HUES48 (cell line): ENCODE results near the gene TAF11L8.
"Not testable (repeated sequence)": the region's sequence is repeated elsewhere in the genome, so short reads cannot be mapped to it uniquely, and the experiment has no call there.

Source experiments
- H3K27ac ChIP-seq: one replicate; pipeline ENCODE4 v1.7.0; 2013; ENCODE audit warnings: low read depth, low read length, inconsistent platforms
- H3K27me3 ChIP-seq: 2 replicates; pipeline ENCODE4 v1.6.1; 2013; ENCODE audit warnings: mild to moderate bottlenecking, low read length; ENCODE audit not compliant: control insufficient read depth, insufficient read depth
- H3K36me3 ChIP-seq: 2 replicates; pipeline ENCODE4 v1.6.1; 2013; ENCODE audit warnings: low read length; ENCODE audit not compliant: control insufficient read depth, insufficient read depth
- H3K4me1 ChIP-seq: 2 replicates; pipeline ENCODE4 v1.6.1; 2013; ENCODE audit warnings: mild to moderate bottlenecking, low read length; ENCODE audit not compliant: control insufficient read depth, insufficient read depth
- H3K4me3 ChIP-seq: 2 replicates; pipeline ENCODE4 v1.5.1; 2013; ENCODE audit warnings: mild to moderate bottlenecking, low read depth, low read length
- H3K9ac ChIP-seq: 2 replicates; pipeline ENCODE4 v1.6.1; 2013; ENCODE audit warnings: mild to moderate bottlenecking, low read depth, low read length, moderate library complexity
- H3K9me3 ChIP-seq: 2 replicates; pipeline ENCODE4 v1.6.1; 2013; ENCODE audit warnings: low read length; ENCODE audit not compliant: control insufficient read depth, insufficient read depth

The TAF11L8 gene

DNA sequence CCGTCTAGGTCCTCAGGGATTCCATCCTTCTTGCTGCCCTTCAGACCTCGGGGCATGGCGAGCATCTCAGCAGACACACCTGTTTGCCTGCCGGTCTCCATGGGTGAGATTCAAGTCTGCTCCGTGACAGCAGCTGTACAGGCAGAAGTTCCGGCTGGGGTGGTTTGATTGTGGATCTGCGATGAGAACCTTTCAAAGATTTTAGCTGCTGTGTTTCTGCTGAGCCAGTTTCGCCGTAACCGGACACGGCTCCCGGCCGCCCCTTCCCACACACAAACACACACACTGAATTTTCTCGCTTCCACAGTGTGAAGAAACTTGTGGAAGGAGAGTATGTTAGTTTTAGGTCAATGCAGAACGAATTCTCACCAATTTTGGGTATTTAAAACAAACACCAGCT lies 7.0 kb upstream of the TAF11L8 start, which contains the start of gene TAF11L10:
TAF11L10 (minus strand) TSS at position 101 of the 400 bp plus-strand sequence.
- not testable (repeated sequence) for H3K4me3 ChIP-seq, H3K27ac ChIP-seq, H3K27me3 ChIP-seq, H3K9ac ChIP-seq, H3K4me1 ChIP-seq, H3K9me3 ChIP-seq, H3K36me3 ChIP-seq

- H3K4me3 ChIP-seq, H3K9me3 ChIP-seq, H3K27me3 ChIP-seq, H3K4me1 ChIP-seq, H3K36me3 ChIP-seq, H3K9ac ChIP-seq, H3K27ac ChIP-seq: not testable (repeated sequence)
Observed at GRCh38 chr5:17594255-17594654, 3.5 kb upstream of the TAF11L8 start, which contains the start of gene TAF11L9. Gene TAF11L9 (minus strand): TSS chr5:17594394.

DNA sequence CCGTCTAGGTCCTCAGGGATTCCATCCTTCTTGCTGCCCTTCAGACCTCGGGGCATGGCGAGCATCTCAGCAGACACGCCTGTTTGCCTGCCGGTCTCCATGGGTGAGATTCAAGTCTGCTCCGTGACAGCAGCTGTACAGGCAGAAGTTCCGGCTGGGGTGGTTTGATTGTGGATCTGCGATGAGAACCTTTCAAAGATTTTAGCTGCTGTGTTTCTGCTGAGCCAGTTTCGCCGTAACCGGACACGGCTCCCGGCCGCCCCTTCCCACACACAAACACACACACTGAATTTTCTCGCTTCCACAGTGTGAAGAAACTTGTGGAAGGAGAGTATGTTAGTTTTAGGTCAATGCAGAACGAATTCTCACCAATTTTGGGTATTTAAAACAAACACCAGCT lies 5.1 kb downstream of the TAF11L8 start, which contains the start of gene TAF11L7:
TAF11L7 (minus strand) TSS at position 101 of the 400 bp plus-strand sequence.
- not testable (repeated sequence) for H3K27me3 ChIP-seq, H3K4me1 ChIP-seq, H3K9me3 ChIP-seq, H3K9ac ChIP-seq, H3K36me3 ChIP-seq, H3K27ac ChIP-seq, H3K4me3 ChIP-seq
